Measurements from ENCODE around the gene TNRC18.
"Not testable (repeated sequence)": the region's sequence is repeated elsewhere in the genome, so short reads cannot be mapped to it uniquely, and the experiment has no call there.

GRCh38 chr7:5269992-5270657, 153.5 kb downstream of the TNRC18 start:
- not testable (repeated sequence) for TF ChIP-seq RAD21 (conservative IDR thresholded peaks at IDR 0.05); TAF1 (IDR thresholded peaks at IDR 0.05; ENCODE audit: low read depth); POLR2AphosphoS5 (IDR thresholded peaks at IDR 0.05); EZH2 (IDR thresholded peaks at IDR 0.05; ENCODE audit: borderline replicate concordance, insufficient read depth, low read length, poor library complexity, severe bottlenecking); EP300 (conservative IDR thresholded peaks at IDR 0.05; ENCODE audit: poor library complexity, severe bottlenecking); REST (IDR thresholded peaks at IDR 0.05; ENCODE audit: borderline replicate concordance); SMC3 (conservative IDR thresholded peaks at IDR 0.05; ENCODE audit: poor library complexity)
- TF ChIP-seq, protein P1, sequence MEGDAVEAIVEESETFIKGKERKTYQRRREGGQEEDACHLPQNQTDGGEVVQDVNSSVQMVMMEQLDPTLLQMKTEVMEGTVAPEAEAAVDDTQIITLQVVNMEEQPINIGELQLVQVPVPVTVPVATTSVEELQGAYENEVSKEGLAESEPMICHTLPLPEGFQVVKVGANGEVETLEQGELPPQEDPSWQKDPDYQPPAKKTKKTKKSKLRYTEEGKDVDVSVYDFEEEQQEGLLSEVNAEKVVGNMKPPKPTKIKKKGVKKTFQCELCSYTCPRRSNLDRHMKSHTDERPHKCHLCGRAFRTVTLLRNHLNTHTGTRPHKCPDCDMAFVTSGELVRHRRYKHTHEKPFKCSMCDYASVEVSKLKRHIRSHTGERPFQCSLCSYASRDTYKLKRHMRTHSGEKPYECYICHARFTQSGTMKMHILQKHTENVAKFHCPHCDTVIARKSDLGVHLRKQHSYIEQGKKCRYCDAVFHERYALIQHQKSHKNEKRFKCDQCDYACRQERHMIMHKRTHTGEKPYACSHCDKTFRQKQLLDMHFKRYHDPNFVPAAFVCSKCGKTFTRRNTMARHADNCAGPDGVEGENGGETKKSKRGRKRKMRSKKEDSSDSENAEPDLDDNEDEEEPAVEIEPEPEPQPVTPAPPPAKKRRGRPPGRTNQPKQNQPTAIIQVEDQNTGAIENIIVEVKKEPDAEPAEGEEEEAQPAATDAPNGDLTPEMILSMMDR (IDR thresholded peaks at IDR 0.05; ENCODE audit: poor library complexity, severe bottlenecking), result not testable (repeated sequence)
